ENCODE results near the gene GPR84. TPM values are rescaled to one million over a fixed set of nuclear protein-coding genes. Genes with fewer than 3 reads are reported as not detected.

Gene GPR84
- total and polyA plus RNA-seq, 9 of the 15 experiments (the other 6 are each of a cell fraction or from before 2014, with no cell fraction given) = 0.07 to 0.18 (median 0.11) TPM; not detected in 5

DNA sequence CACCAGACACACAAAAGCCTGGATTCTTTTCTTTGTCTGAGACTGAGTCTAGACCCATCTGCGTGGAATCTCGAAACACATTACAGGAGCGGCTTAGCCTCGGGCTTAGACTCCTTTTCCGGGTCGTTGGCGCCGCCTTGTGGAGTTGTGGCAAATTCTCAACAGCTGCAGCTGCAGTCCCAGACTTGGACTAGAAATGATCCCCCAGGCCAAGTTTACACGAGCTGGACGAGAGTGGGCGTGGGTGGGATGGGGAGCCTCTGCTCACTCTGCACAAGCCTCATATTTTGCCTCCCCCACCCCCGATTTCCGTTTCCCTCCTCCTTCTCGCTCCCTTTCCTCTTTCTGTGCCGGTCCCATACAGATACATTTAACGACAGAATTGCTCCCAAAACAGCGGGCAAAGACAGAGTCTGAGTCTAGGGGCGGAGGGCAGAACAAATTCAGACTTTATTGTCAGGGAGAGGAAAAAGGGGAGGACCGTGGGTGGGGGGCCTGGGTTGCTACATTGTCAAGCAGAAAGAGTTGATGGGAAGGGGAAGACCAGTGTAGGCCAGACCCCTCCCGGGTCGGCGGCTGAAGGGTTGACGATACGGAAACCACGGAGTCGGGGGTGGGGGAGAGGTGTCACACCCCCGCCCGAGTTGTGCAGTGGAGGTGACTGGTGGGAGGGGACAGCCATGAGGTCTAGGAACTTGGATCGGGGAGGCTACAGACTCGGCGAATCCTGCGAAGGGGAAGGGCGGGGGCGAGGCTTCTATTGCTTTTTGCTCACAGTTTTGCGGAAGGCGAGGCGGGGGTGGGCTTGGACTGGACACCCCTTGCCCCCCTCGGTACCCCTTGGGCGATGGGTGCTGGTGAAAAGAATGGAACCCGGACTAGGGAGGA lies 4.7 kb upstream of the GPR84 start (continued):
- TF ChIP-seq STAT6 (CRISPR knock-in tag; IDR thresholded peaks at IDR 0.05) = no peak
- no peak for TF ChIP-seq CBX3 (IDR thresholded peaks at IDR 0.05; ENCODE audit: borderline replicate concordance in 1 of 2, low read length in 2 of 2)
- no peak for TF ChIP-seq ZNF77 (CRISPR knock-in tag; IDR thresholded peaks at IDR 0.05)
- TF ChIP-seq TRIM28 (IDR thresholded peaks at IDR 0.05) = no peak
- no peak for TF ChIP-seq ZNF408 (CRISPR knock-in tag; IDR thresholded peaks at IDR 0.05; ENCODE audit: low read depth)
- TF ChIP-seq, protein P1, sequence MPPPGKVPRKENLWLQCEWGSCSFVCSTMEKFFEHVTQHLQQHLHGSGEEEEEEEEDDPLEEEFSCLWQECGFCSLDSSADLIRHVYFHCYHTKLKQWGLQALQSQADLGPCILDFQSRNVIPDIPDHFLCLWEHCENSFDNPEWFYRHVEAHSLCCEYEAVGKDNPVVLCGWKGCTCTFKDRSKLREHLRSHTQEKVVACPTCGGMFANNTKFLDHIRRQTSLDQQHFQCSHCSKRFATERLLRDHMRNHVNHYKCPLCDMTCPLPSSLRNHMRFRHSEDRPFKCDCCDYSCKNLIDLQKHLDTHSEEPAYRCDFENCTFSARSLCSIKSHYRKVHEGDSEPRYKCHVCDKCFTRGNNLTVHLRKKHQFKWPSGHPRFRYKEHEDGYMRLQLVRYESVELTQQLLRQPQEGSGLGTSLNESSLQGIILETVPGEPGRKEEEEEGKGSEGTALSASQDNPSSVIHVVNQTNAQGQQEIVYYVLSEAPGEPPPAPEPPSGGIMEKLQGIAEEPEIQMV (tag; conservative IDR thresholded peaks at IDR 0.05; ENCODE audit: low read depth) = no peak
- no peak for TF ChIP-seq ZNF407 (IDR thresholded peaks at IDR 0.05; ENCODE audit: low read depth)
- TF ChIP-seq RBM34 (IDR thresholded peaks at IDR 0.05; ENCODE audit: borderline replicate concordance, insufficient read depth, low read length) = no peak
- TF ChIP-seq KDM5B (IDR thresholded peaks at IDR 0.05; ENCODE audit: insufficient replicate concordance, low read depth, low read length) = no peak
- TF ChIP-seq, protein P2, sequence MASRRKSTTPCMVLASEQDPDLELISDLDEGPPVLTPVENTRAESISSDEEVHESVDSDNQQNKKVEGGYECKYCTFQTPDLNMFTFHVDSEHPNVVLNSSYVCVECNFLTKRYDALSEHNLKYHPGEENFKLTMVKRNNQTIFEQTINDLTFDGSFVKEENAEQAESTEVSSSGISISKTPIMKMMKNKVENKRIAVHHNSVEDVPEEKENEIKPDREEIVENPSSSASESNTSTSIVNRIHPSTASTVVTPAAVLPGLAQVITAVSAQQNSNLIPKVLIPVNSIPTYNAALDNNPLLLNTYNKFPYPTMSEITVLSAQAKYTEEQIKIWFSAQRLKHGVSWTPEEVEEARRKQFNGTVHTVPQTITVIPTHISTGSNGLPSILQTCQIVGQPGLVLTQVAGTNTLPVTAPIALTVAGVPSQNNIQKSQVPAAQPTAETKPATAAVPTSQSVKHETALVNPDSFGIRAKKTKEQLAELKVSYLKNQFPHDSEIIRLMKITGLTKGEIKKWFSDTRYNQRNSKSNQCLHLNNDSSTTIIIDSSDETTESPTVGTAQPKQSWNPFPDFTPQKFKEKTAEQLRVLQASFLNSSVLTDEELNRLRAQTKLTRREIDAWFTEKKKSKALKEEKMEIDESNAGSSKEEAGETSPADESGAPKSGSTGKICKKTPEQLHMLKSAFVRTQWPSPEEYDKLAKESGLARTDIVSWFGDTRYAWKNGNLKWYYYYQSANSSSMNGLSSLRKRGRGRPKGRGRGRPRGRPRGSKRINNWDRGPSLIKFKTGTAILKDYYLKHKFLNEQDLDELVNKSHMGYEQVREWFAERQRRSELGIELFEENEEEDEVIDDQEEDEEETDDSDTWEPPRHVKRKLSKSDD (conservative IDR thresholded peaks at IDR 0.05; ENCODE audit: low read length) = no peak; the same call in 1 of the 2 replicates

All from K562 (cell line).